Activated CD4-positive, alpha-beta T cell treated with anti-CD3 and anti-CD28 coated beads for 1 hour (primary cell): ENCODE measurements around the gene FBXO9.
"Not testable (repeated sequence)": the region's sequence is repeated elsewhere in the genome, so short reads cannot be mapped to it uniquely, and the experiment has no call there.

Source experiments
- DNase-seq: peaks from one replicate; pipeline ENCODE4 v3.0.0-alpha.2; 2020

The FBXO9 gene

GRCh38 chr6:53048431-53049195 lies 16.6 kb upstream of the FBXO9 start:
- no peak for DNase-seq

DNA sequence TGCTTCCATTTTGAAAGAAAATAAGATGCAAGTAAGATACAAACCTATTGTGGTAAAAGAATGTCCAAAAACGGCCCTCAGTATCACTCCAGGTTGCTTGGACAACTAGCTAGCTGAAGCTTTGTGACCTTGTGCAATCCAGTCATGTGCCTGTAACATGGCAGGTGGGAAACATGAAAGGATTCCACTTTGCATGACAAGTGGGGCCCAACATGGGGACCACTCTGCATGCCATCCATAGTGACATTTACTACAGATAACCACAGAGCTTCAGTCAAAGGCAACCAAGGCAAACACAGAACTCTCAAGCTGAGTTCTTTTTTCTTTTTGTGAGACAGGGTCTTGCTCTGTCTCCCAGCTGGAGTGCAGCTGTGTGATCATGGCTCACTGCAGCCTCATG lies 15.8 kb upstream of the FBXO9 start:
- no peak for DNase-seq

- DNase-seq: not testable (repeated sequence)
These were observed 13.1 kb upstream of the FBXO9 start for GRCh38 chr6:53052152-53052551.

DNA sequence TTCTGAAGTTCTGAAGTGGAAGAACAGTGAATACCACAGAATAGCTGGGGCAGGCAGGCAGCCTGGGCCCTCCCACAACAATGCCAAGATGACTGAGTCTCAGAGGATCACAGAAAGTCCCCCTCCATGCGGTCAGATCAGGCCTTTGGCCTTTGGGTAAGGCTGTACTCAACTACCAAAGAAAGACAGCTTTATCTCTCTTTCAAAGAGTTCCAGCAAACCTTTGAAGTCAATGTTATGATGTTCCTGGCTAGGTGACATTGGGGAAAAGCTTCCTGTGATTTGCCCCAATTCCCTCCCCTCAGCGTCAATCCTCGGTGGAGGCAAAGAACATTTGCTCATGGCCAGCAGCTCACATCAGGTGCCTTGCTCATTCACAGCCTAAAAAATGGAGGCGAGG lies 10.7 kb upstream of the FBXO9 start:
- no peak for DNase-seq

DNA sequence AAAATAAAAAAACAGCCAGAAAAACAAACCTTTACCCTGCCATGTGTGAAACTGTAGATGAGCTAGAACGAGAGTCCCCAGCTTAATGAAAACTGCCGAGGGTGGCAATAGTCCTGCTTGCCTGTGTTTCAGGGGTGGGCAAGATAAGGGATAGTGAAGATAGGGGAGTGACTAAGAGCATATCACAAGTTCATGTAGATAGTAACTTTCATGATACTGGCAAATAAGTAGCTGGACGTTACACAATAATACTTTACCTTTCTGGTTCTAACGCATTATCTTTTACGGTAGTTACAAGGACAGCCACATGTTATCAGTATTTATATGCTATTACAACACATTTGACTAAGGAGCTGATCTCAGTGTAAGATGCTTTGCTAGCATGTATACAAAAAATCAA lies 9.3 kb upstream of the FBXO9 start:
- DNase-seq: no peak

- no peak for DNase-seq
These were observed 8.9 kb upstream of the FBXO9 start for GRCh38 chr6:53056273-53056672.

GRCh38 chr6:53058388-53059195 lies 6.6 kb upstream of the FBXO9 start:
- DNase-seq: no peak

DNA sequence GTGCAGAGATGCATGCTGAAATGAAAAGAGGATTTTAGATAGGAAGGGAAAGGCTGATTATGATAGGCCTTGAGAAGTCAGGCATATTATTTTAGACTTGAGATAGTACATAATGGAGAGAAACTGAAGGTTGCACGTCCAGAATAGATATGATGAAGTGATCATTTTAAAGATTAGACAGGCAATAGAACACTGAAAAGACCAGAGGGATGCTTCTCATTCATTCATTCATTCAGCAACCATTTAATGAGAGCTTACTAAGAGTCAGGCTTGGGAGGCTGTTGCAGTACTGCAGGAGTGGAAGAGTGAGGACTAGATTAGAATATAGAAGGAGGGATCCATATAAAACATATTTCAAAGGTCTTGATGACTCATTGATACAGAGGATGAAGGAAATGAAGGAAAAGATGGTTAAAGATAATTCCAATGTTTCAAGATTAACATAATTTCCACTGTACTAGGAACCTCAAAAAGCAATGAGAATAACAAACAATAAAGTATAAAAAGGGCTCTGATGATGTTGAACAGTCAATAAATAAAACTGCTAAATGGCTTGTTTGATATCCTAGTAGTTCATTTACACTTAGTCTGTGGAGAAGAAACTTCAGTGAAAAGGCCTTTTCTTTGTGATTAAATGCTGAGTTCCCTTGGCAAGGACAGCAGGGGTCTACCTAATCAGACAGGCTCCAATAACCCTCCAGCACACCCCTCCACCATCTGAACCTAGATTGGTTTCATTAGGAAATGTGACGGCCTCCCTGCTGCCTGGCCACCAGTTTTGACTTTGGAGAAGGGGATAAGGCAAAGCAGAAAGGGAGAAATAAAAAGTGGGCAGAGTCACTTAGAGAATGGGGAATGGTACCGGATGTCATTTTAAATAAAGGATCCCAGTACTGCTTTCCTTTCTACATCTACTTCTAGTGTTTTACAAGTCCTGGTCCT lies 5.3 kb upstream of the FBXO9 start:
- DNase-seq: no peak

GRCh38 chr6:53062169-53062539 lies 3.0 kb upstream of the FBXO9 start:
- no peak for DNase-seq

- DNase-seq: not testable (repeated sequence)
These were observed 949 bp upstream of the FBXO9 start for GRCh38 chr6:53064255-53064654.

DNA sequence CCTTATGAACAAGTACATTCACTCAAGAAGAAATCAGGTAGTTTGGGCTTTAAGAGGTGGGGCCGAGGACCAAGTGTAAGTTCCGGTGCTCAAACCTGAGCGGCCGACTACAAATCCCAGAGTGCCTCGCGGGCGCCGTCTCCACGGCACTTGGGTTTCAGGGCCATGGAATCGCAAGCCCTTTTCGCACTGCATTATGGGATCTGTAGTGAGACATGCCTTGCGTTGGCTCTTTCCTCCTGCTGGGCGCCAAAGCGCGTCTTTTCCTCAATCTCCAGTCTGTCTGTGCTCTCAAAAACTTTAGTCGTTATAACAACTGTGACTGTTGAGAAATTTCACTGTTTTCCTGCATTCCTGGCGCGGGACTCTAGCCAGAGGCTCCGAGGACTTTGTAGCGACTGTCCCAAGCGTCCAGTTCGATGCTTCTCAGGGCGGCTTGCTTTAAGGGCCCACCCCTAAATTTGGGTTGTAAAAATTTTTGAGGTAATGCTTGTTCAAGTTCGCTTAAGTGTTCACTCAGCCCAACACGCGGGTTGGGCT lies 408 bp upstream of the FBXO9 start:
- peak; percentile 93 for DNase-seq

DNA sequence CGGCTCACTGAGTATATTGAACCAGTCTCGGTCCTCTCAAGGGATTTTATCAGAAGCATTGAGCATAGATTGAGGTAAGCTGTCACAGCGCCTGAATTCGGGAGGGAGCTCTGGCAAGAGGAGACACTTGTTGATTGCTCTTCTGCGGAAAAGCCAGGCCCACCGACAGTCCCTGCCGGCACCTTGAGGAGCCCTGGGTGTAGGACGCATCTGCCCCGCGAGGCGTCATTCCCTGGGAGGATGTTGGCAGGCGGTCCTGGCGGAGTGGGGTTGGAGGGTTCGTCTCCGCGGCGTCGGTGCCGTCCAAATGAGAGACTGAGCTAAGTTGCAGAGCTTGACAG lies 843 bp downstream of the FBXO9 start:
- peak; percentile 10 for DNase-seq

DNA sequence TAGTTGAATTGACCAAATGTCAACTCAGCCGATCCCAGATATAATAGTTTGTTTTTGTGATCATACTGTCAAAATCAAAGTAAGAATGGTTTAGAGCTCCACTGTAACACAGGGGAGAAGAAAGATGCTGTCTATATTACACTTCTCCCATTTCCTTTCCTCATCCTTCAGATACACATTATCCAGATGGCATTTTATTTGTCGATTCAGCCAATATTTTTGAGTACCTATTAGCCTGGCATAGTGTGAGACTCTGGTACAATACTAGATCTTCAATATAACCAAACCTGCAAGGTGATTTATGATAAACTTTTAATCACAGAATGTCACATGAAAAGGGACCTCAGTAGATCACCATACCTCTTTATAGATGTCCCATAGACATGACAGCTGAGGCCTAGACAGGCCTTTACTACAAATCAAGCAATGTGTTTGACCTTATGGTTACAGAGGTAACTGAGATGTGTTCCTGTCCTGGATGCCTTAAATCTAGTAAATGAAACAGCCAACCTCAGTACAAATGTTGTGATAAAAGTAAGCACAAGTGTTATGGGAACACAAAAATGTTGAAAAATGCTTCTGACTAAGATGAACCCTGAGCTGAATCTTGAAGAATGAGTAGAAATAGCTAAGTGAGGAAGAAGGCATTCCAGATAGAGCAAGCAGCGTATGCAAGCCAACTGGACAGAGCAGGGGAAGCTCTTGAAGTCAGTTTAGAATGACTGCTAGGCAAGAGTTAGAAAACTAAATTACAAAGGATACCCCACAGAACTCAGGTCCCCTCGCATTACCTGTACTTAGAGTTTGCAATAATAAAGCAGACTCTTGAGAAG lies 1.9 kb downstream of the FBXO9 start:
- no peak for DNase-seq

GRCh38 chr6:53067849-53068361 lies 2.7 kb downstream of the FBXO9 start:
- no peak for DNase-seq

GRCh38 chr6:53069427-53069826 lies 4.2 kb downstream of the FBXO9 start:
- no peak for DNase-seq

DNA sequence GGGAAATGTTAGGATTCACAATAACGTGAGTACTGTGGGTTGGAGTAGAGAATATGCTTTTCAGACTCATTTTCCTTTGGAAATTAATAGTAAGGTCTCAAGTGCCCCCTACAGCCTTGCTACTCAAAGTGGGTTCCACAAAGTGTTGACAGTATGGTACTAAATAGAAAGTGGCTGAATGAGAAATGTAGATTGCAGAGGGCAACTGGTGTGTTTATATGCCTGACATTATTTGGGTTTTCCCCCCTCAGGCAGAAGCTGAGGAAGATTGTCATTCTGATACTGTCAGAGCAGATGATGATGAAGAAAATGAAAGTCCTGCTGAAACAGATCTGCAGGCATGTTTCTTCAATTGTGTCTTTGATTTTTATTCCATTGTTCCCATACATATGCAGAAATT lies 5.6 kb downstream of the FBXO9 start:
- no peak for DNase-seq

DNA sequence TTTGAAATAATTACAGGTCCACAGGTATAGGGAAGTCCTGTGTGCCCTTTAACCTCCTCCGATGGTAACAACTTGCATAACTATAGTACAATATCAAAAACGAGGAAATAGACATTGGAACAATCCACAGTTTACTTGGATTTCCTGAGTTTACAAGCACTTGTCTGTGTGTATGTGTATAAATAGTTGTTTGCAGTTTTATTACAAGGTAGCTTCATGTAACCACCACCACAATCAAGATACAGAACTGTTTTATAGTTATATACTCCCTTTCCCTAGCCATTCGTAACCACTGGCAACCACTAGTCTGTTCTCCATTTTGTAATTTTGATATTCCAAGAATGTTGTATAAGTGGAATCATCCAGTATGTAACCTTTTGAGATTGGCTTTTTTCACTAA lies 9.1 kb downstream of the FBXO9 start:
- no peak for DNase-seq

DNA sequence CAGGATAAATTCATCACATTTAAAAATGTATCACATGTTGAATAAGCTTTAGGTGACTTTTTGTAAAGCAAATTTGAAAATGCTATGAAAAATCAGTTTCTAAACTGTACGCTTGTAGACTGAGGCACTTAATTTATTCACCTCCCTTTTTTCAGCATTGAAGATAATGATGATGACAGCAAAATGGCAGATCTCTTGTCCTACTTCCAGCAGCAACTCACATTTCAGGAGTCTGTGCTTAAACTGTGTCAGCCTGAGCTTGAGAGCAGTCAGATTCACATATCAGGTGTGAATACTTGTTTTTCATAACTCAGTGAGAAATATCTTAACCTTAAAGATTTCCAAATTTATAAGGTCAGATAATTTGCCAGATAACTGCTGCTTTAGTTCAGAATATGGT lies 15.6 kb downstream of the FBXO9 start:
- DNase-seq: no peak

DNA sequence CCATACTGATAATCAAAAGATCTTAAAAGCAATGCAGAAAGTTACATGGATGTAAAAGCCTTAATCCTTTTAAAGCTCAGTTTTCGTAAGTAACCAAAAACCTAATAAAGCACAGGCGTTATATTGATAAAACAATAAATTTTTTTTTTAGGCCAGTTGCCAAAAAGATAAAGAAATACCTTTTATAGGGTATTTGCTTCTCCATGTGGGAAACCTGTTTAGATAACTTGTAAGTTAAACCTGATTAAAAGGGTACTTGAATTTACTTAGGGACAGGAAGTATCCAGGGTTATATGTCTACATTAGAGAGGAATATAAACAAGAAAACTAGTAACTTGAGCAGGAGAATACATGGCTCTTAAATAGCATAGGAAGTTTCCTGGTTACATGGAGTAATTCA lies 21.1 kb downstream of the FBXO9 start:
- no peak for DNase-seq

GRCh38 chr6:53089948-53090347 lies 24.7 kb downstream of the FBXO9 start:
- DNase-seq: no peak

GRCh38 chr6:53090576-53090975 lies 25.4 kb downstream of the FBXO9 start:
- DNase-seq: no peak

DNA sequence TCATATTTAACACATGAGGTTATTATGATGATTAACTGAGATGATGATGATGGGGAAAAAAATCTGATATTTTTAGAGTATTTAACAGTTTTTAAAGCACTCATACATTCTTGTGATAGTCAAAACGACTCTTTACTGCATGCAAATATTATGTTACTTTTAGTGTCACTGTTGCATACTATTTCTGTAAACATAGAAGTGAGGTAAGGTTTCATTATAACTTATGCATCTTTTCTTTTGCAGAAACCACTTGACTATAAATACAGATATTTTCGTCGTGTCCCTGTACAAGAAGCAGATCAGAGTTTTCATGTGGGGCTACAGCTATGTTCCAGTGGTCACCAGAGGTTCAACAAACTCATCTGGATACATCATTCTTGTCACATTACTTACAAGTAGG lies 30.1 kb downstream of the FBXO9 start:
- DNase-seq: no peak
